IPS-11a (cell line): ENCODE results near the gene UBN1.
"Not testable (repeated sequence)": the region's sequence is repeated elsewhere in the genome, so short reads cannot be mapped to it uniquely, and the experiment has no call there.

Experiments
- H3K4me3 ChIP-seq: one replicate; pipeline ENCODE4 v1.5.1; 2013; ENCODE audit warnings: low read depth, low read length, control low read depth

UBN1 gene

DNA sequence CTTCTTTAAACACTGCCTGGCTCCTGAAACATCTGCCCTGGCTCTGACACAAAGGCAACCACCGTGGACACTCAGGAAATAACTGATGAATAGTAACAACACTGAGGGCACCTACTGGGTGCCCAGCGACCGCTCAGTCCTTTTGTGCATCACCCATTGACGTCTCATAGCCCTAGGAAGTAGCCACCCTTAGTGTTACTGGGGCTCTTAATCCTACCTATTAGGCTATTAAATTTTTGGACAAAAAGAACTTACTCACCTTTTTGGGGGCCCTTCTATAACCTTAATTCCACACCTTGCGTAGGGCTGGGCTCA, 78.0 kb downstream of the UBN1 start:
- no peak overlapping the region for H3K4me3 ChIP-seq

DNA sequence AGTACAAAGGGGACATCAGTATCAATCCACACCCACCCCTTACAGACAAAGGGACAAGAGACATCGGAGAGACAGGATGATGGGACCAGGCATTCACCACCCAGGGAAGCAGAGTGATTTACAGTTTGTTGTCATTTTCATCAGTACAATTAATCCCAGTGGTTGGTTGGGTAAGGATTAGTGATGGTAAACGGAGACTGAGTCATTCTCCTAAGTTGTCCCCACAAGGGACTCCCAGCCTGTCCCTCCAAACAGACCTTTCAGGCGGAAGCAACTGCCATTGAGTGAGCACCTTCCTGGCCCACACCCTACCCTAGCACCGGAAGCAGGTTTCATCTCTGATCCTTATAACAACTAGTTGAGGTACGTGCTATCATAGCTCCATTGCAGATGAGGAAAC, 78.5 kb downstream of the UBN1 start:
- no peak overlapping the region for H3K4me3 ChIP-seq

DNA sequence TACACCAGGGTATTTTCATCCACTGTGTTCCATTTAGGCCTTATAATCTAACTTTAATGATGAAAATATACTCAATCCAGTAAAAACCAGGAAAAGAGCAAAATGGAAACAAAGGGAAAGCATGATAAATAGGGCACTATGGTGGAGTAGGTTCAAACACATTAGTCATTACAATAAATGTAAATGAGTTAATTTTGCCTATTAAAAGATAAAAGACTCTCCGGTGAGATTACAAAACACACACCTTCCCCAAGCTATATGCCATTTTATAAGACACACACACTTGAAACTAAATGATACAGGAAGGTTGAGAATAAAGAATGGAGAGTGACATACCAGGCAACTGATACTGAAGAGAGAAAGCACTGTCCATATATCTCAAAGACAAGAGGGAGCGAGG, 79.6 kb downstream of the UBN1 start:
- no peak overlapping the region for H3K4me3 ChIP-seq

DNA sequence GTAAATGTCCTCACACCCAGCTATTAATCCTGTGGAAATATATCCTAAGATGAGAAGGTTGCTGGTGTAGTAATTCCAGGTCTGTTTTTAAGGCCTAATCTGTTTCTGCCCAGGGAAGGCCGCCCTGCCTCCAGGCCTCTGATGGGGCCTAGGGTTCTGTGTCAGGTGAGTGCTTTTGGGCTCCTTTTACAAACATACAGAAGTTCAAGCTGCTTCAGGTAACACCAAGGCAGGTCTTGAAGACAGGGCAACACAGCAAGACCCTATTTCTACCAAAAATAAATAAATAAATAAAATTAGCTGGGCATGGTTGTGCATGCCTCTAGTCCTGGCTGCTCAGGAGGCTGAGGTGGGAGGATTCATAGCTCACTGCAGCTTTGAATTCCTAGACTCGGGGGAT, 80.4 kb downstream of the UBN1 start:
- no peak overlapping the region for H3K4me3 ChIP-seq

GRCh38 chr16:4928227-4928626, 80.9 kb downstream of the UBN1 start:
- H3K4me3 ChIP-seq = no peak overlapping the region

DNA sequence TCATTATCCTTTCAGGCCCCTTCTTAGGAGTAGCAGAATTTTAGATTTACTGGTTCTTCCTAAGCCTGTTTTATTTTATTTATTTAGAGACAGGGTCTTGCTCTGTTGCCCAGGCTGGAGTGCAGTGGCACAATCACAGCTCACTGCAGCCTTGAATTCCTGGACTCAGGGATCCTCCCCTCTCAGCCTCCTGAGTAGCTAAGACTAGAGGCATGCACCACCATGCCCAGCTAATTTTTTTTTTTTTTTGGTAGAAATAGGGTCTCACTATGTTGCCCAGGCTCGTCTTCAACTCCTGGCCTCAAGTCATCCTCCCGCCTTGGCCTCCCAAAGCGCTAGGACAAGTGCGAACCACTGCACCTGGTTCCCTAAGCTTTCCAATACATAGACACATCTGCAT, 82.3 kb downstream of the UBN1 start:
- H3K4me3 ChIP-seq = not testable (repeated sequence)

DNA sequence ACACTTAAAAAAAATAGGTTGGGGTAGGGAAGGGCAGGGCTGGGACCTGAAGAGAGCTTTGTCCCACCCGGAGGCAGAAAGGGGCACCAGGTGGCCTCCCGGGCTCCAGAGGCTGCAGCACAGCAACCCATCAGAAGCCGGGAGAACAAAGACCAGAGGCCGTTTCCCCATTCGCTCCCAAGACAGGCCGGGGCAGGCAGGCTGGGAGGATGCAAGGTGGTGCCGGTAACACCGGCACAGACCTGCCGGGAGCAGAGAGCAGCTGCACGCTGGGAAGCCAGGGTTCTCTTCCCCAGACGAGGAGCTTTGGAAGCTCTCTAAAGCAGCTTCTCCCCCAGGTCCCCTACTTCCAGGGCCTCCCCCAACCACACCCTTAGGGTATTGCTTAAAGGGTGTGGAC, 84.1 kb downstream of the UBN1 start:
- no peak overlapping the region for H3K4me3 ChIP-seq
